HG02759 (cell line): ENCODE data around the gene C6orf52.

Experiments used
- ATAC-seq: cut with Tn5 transposase; IDR thresholded peaks from one replicate; pipeline ENCODE4 v1.9.1; 2021; ENCODE audit warnings: mild to moderate bottlenecking, moderate library complexity; ENCODE audit not compliant: unreplicated experiment

C6orf52 gene

DNA sequence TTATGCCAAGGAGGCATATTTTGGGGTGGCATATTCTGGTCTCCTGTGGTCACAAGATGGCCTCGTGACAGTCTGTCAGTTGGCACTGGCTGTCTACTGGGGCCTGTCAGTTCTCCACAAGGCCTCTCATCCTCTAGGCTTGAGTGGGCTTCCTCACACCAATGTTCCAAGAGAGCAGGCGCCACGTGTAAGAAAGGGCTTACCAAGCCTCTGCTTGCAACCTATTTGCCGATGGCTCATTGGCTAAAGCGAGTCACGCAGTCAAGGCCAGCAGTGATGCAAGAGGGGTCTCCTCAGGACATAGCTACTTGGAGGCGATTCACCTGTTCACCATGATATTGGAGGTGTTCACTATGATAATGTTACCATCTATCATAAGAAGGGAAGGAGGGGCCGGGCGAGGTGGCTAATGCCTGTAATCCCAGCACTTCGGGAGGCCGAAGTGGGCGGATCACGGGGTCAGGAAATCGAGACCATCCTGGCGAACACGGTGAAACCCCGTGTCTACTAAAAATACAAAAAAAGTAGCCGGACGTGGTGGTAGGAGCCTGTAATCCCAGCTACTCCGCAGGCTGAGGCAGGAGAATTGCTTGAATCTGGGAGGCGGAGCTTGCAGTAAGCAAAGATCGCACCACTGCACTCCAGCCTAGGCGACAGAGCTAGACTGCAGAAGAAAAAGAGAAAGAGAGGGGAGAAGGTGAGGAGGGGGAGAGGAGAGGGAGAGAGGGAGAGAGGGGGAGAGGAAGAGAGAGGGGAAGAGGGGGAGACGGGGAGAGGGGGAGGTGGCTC, 35.3 kb downstream of the C6orf52 start:
- no peak for ATAC-seq

DNA sequence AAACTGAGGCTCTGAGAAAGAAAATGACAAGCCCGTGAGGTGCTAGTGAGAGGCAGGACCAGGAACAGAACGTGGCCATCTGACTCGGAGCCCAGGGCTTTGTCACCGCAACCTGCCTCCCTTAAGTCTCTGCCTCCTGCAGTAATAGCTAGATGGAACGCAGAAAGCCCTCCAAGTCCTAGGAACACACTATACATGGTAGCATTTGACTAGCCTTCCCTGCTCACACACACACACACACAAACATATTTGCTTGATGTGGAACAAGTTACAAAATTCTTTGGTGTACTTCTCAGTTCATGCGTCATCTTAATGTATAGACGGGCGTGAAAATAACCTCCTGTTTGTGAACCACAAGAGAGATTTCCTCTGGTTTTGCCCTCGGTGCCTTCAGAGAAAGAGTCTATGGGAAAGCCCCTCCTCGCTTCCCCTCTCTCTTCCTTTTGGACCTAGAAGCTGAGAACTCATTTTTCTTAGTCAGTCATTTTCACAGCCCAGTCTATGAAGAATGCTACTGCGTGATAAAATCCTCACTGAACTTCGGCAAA, 38.8 kb downstream of the C6orf52 start:
- ATAC-seq = peak; percentile 58

DNA sequence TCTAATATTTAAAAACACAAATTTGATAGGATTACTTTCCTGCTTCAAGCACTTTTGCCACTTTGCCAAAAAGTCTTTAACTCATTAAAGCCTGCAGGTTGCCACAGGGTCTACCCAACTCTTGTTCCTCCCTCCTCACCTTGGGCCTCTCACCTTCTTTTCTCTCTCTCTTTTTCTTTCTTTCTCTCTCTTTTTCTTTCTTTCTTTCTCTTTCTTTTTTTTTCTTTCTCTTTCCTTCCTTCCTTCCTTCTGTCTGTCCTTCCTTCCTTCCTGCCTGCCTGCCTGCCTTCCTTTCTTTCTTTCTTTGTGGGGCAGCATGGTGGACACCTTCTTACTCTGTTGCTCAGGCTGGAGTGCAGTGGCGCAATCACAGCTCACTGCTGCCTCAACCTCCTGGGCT, 50.2 kb downstream of the C6orf52 start:
- ATAC-seq = no peak

DNA sequence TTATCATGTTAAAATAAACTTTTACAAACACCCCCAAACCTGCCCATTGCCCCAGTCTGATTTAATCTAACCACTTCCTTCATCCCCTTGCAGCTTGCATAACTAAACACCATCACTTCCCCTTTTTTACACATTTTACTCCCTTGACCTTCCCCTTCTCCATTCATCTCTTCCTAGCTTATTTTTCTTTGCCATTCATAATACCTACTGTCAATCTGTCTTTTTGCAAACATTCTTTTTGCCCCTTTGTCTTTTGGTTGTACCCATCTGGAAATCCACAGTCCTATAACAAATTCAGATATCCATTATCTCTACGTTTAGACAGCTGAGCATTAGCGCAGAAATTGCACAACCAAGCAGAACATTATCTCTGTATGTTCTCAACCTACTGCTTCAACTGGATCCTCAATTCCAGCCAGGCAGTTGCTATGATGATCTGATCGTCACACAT, 51.2 kb downstream of the C6orf52 start:
- peak; percentile 85 for ATAC-seq

DNA sequence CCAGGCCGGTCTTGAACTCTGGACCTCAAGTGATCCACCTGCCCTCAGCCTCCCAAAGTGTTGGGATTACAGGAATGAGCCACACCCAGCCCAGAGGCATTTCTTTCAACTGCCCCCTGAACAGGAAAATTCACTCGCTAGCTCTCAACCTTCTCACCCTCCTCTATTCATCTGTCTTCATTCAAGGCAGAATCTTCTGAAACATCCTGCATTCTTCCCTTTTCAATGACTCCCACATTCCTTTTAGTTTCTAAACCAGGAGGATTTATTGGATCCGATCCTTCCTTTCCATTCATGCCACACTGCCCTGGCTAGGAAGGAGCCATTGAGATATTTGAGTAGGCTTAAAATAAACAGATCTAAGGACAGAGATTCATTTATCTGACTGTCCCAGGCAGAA, 52.9 kb downstream of the C6orf52 start:
- no peak for ATAC-seq

DNA sequence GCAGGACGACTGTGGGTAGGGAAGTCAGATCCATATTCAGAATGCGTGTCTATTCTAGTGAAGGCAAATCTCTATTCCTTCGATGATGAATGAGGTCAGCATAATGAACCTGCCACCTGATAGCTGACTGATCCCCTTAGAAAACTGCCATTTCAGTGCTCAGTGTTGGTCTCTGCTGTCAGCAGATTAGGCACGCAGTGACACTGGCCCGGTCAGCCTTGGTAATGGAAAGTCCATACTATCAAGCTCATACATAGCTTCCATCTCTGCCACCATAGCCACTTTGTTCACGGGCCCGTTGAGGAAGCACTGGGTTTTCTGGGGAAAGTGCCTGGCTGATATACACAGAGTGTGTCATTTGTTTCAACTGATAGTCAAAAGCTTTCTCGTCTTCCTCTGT, 54.0 kb downstream of the C6orf52 start:
- ATAC-seq = no peak

DNA sequence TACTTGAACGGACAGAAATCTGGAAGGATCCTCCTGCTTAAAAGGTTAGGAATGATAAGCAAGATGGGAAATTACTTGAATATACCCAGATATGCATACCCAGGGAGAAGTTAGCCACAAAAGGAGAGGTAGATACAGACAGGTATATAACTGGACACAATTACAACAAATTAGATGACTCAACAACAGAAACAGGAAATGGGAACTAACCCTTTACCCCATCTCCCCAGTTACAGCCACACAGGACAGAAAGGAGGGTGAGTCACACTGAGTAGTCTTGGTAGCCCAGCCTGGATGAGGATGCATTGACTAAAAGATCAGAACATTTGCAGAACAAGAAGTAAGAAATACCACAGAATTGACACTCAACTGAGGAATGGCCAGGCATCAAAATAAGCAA, 61.2 kb downstream of the C6orf52 start:
- ATAC-seq = peak; percentile 96

DNA sequence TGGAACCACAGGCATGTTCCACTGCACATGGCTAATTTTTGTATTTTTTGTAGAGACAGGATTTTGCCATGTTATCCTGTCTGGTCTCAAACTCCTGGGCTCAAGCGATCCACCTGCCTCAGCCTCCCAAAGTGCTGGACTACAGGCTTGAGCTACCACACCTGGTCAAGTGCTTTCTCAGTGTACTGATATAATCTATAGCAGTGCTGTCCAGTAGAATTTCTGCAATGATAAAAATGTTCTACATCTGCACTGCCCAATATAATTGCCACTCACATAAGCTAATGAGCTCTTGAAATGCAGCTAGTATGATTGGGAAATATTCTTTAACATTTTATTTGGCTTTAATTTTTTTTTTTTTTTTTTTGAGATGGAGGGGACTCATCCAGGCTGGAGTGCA, 64.2 kb downstream of the C6orf52 start:
- no peak for ATAC-seq

DNA sequence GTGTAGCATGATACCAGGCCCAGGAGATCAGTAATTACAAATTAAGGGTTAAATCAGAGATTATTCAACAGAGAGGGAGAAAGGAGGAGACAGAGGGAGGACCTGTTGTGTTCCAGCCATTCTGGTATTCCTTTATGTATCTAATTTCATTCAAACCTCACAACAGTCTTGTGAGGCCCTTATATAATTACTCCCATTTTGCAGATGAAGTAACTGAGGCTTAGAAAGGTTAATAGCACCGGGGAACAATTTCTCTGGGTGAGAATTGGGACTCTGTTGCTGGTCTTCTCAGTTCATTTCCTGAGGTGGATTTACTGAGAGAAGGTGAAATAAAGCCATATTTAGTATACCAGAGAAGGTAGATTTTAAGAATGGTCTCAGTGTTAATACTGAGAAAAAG, 66.6 kb downstream of the C6orf52 start:
- ATAC-seq = no peak

DNA sequence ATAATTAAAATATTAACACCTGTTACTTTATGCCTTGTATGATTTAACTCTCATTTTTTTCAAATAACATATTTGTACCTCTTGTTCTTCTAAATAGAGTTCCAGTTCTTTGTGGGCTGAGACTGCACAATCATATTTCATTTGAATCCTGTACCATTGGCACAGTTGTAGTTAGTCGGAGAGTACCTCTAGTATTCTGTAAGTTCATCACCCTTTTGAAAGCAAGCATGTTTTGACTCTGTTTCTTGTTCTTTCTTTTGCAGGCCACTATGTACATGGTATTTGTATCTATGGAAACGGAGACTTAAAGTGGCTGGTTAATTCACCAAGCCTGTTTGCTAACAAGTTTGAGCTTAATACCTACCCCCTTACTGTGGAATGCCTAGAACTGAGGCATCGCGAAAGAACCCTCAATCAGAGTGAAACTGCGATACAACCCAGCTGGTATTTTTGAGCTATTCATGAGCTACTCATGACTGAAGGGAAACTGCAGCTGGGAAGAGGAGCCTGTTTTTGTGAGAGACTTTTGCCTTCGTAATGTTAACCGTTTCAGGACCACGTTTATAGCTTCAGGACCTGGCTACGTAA, 68.2 kb downstream of the C6orf52 start:
- no peak for ATAC-seq

DNA sequence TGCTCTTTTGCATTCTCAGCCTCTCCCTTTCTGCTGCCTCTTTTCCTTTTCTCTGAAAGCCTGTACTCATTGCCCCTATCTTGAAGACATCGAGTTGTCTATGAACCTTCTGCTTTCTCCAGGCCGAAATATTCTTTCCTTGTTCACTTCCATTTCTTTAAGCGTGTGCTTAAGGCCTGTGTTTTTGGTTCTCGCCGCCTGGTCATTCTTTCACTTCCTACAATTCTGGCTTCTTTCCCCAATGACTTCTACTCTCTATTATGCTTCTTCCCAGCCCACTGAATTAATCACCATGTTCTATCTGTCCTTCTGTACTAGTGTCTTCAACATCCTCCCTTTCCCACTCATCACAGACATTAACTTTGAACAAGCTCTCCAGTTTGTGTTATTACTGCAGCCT, 69.6 kb downstream of the C6orf52 start:
- no peak for ATAC-seq

DNA sequence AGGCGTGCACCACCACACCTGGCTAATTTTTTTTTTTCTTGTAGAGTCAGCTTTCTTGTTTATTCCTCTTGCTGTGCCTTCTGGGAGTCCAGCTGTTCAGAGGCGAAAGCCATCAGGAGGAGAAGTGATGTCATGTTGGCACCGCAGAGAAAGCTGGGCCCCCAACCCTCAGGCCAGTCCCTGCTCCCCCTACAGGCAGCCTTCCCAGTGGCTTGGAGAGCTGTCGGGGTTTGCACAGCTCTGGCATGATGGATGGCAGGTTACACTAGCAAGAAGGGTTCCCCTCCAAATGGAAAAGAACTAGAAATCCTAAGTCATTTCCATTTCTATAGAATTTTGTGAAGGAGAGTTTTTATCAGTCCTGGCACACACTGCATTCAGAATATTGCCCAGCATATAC, 72.6 kb downstream of the C6orf52 start:
- ATAC-seq = no peak
